Endothelial cell of umbilical vein (primary cell): ENCODE data around the gene HSPA1B. TPM values are rescaled to one million over a fixed set of nuclear protein-coding genes. Genes with fewer than 3 reads are reported as not detected.

Experiments used
- BruUV-seq: library from RNA; stranded (reverse); fragments of 400-500 nt; replicated peaks from 2 replicates; lab custom pipeline; 2021; lab: Mats Ljungman, UMichigan
- CTCF ChIA-PET: fragments of 300-600, 350-600 bp; sonication (Branson Sonifier 250); formaldehyde crosslinking; loops from one replicate; lab custom pipeline; 2021; ENCODE audit warnings: antibody characterized with exemption, inconsistent platforms; lab: Charles Lee
- POLR2A ChIA-PET: fragments of 300-600, 350-600 bp; sonication (Branson Sonifier 250); formaldehyde crosslinking; loops from one replicate; lab custom pipeline; 2021; ENCODE audit warnings: antibody characterized with exemption, inconsistent platforms; lab: Charles Lee
- DNase-seq: peaks from one replicate; pipeline ENCODE4 v3.0.0-alpha.2; 2011; ENCODE audit warnings: low read depth, low spot score
- FAIRE-seq: peaks from 2 replicates; lab custom pipeline; 2011; peaks lifted over from hg19 to GRCh38; lab: Jason Lieb, UNC
- H2AFZ ChIP-seq: 2 replicates; pipeline ENCODE4 v1.6.0; 2012; ENCODE audit warnings: low read depth, low read length, control low read depth, inconsistent platforms
- H3K27ac ChIP-seq: 2 replicates; pipeline ENCODE4 v1.5.1; 2011; ENCODE audit warnings: low read depth, mild to moderate bottlenecking, control low read depth, low read length, moderate library complexity; ENCODE audit not compliant: insufficient read depth
- H3K27me3 ChIP-seq, 2 experiments: 2 replicates each; pipeline versions ENCODE4 v1.6.0 to v1.6.1; 2011; ENCODE audit warnings: low read length in 2 of 2, mixed read lengths in 1 of 2; ENCODE audit not compliant: control insufficient read depth in 2 of 2, insufficient read depth in 2 of 2
- H3K36me3 ChIP-seq, 2 experiments: 2 replicates in 1 of 2; 3 replicates in 1 of 2; pipeline ENCODE4 v1.5.1; 2011; ENCODE audit warnings: low read length in 2 of 2, mild to moderate bottlenecking in 1 of 2, moderate library complexity in 1 of 2; ENCODE audit not compliant: control insufficient read depth in 2 of 2, insufficient read depth in 2 of 2; ENCODE audit errors: extremely low read depth in 1 of 2
- H3K4me1 ChIP-seq: 3 replicates; pipeline ENCODE4 v1.5.1; 2011; ENCODE audit warnings: mild to moderate bottlenecking, low read length; ENCODE audit not compliant: control insufficient read depth, insufficient read depth; ENCODE audit errors: extremely low read depth
- H3K4me2 ChIP-seq: 2 replicates; pipeline ENCODE4 v1.6.1; 2011; ENCODE audit warnings: low read length, control low read depth, mixed read lengths; ENCODE audit not compliant: insufficient read depth
- H3K4me3 ChIP-seq, 3 experiments: fragments of 200-600 bp in 1 of 3; sonication (generic), shearing (Covaris generic) in 1 of 3; replicated peaks in 1 of 3; 2 replicates each; pipeline ENCODE4 v1.5.1; 2011 to 2016; ENCODE audit warnings: control low read depth in 3 of 3, low read length in 3 of 3, mild to moderate bottlenecking in 2 of 3, inconsistent platforms in 1 of 3, low read depth in 1 of 3, moderate library complexity in 1 of 3; ENCODE audit not compliant: insufficient read depth in 1 of 3
- H3K79me2 ChIP-seq: 2 replicates; pipeline ENCODE4 v1.6.0; 2012; ENCODE audit warnings: low read length, inconsistent platforms; ENCODE audit not compliant: control insufficient read depth, insufficient read depth
- H3K9ac ChIP-seq: replicated peaks from 2 replicates; pipeline ENCODE3; 2011; ENCODE audit warnings: low read length, control low read depth; ENCODE audit not compliant: insufficient read depth; ENCODE audit errors: extremely low read depth
- H3K9me1 ChIP-seq: replicated peaks from 3 replicates; pipeline ENCODE4 v1.6.0; 2011; ENCODE audit warnings: mild to moderate bottlenecking, low read length; ENCODE audit not compliant: control insufficient read depth, insufficient read depth; ENCODE audit errors: extremely low read depth
- H3K9me3 ChIP-seq: replicated peaks from 2 replicates; pipeline ENCODE4 v1.5.1; 2012; ENCODE audit warnings: low read length, inconsistent platforms; ENCODE audit not compliant: control insufficient read depth, insufficient read depth
- H4K20me1 ChIP-seq: replicated peaks from 2 replicates; pipeline ENCODE3; 2011; ENCODE audit warnings: mild to moderate bottlenecking, low read length; ENCODE audit not compliant: control insufficient read depth, insufficient read depth; ENCODE audit errors: extremely low read depth
- CTCF ChIP-seq, 2 donors: IDR thresholded peaks; 1 replicate in 1 of 2; 2 replicates in 1 of 2; pipeline ENCODE4 v1.5.1; 2011; ENCODE audit warnings: low read length in 2 of 2, mild to moderate bottlenecking in 2 of 2, moderate library complexity in 2 of 2, control low read depth in 1 of 2, inconsistent platforms in 1 of 2, low read depth in 1 of 2; ENCODE audit not compliant: insufficient read depth in 1 of 2; ENCODE audit errors: extremely low read depth in 1 of 2
- EZH2 ChIP-seq: IDR thresholded peaks from 2 replicates; pipeline ENCODE4 v1.6.1; 2012; ENCODE audit warnings: borderline replicate concordance, low read depth, mild to moderate bottlenecking, moderate library complexity, low read length, inconsistent platforms; ENCODE audit not compliant: severe bottlenecking
- FOS ChIP-seq: IDR thresholded peaks from 2 replicates; pipeline ENCODE4 v1.6.1; 2011; ENCODE audit warnings: mild to moderate bottlenecking, low read length, moderate library complexity, borderline replicate concordance; ENCODE audit not compliant: insufficient read depth
- GATA2 ChIP-seq: IDR thresholded peaks from 2 replicates; pipeline ENCODE4 v1.7.0; 2011; ENCODE audit warnings: low read depth, mild to moderate bottlenecking, moderate library complexity, mixed read lengths, low read length; ENCODE audit not compliant: insufficient read length, insufficient read depth
- JUN ChIP-seq: IDR thresholded peaks from 2 replicates; pipeline ENCODE4 v1.6.1; 2011; ENCODE audit warnings: borderline replicate concordance, low read depth; ENCODE audit not compliant: insufficient read length, insufficient read depth
- MAX ChIP-seq: IDR thresholded peaks from 2 replicates; pipeline ENCODE4 v1.6.1; 2011; ENCODE audit not compliant: insufficient read depth, insufficient read length
- MYC ChIP-seq: IDR thresholded peaks from one replicate; pipeline ENCODE4 v1.6.1; 2011; ENCODE audit warnings: mild to moderate bottlenecking, low read depth, low read length
- POLR2A ChIP-seq: IDR thresholded peaks from 2 replicates; pipeline ENCODE4 v1.6.1; 2012; ENCODE audit warnings: low read depth, mild to moderate bottlenecking, control low read depth, low read length
- POLR2AphosphoS5 ChIP-seq: IDR thresholded peaks from 2 replicates; pipeline ENCODE4 v1.6.1; 2012; ENCODE audit warnings: low read depth, mild to moderate bottlenecking, control low read depth, low read length, moderate library complexity; ENCODE audit not compliant: insufficient read depth
- dilution Hi-C: fragments of 300-500 bp; cut with MboI; formaldehyde crosslinking; loops from one replicate; pipeline ENCODE4 v1.15.0; 2019; ENCODE audit warnings: low sequenced_read_pairs; ENCODE audit not compliant: extremely low pct_ligation_motif_present
- intact Hi-C: fragments of 100-400 bp; cut with micrococcal nuclease; formaldehyde crosslinking; loops from one replicate; pipeline ENCODE4 v1.10.0; 2022
- polyA plus RNA-seq, 4 experiments: library from polyadenylated mRNA; depleted of rRNA in 3 of 4; stranded (reverse) in 3 of 4; unstranded in 1 of 4; fragments of >200 nt; gene quantifications; 2 replicates each; pipeline versions ENCODE4 v1.2.1 to v1.2.3, GENCODE V29; 2011 to 2012; ENCODE audit warnings: missing spikeins in 1 of 4
- total RNA-seq: library from RNA; stranded (reverse); gene quantifications from 2 replicates; pipeline ENCODE4 v1.2.3, GENCODE V29; 2021

Gene HSPA1B
- total and polyA plus RNA-seq, 2 donors (not counting 3 experiments of a cell fraction or from before 2014, with no cell fraction given) = 27.1 to 54.0 TPM

- CTCF ChIA-PET = interaction anchor here (1.3 to 1.8 kb wide), 2 partner anchors 14 to 55 kb away, joined by 3 to 7 read pairs; partner anchors contain the start of gene DDAH2
- POLR2A ChIA-PET = no interaction called here
Measured at GRCh38 chr6:31784098-31784925, 43.2 kb upstream of the HSPA1B start.

More at GRCh38 chr6:31784098-31784925, 43.2 kb upstream of the HSPA1B start:
- Histone ChIP-seq H3K79me2 (peaks cover under 1% of the 10 kb centered on the region), H3K9me3 (no peaks in the 10 kb centered on the region), H3K27ac (no peak overlapping the region), H4K20me1 (no peaks in the 10 kb centered on the region), H3K36me3 (peaks cover 8 to 42% of the 10 kb centered on the region in 2 experiments), H3K4me2 (no peak overlapping the region), H3K9me1 (no peaks in the 10 kb centered on the region), H3K4me3 (no peak overlapping the region), H3K27me3 (no peaks in the 10 kb centered on the region), H2AFZ (no peak overlapping the region), H3K9ac (no peak overlapping the region), H3K4me1 (no peaks in the 10 kb centered on the region)
- TF ChIP-seq JUN (no peak), FOS (no peak), MYC (no peak), GATA2 (no peak), MAX (no peak), EZH2 (no peak), POLR2A (no peak), POLR2AphosphoS5 (no peak), CTCF (IDR thresholded peaks at IDR 0.05; ENCODE audit: extremely low read depth in 1 of 2, insufficient read depth in 1 of 2, low read depth in 1 of 2, low read length in 2 of 2) (no peak)
- BruUV-seq = no TSS peak
- dilution Hi-C loops (no loop called here), intact Hi-C loops (no loop called here)
- DNase-seq (no peak), FAIRE-seq (no peak)
